SU-DHL-6 (cell line): ENCODE measurements around the gene PTPRN2.
"Not testable (repeated sequence)": the region's sequence is repeated elsewhere in the genome, so short reads cannot be mapped to it uniquely, and the experiment has no call there.

Experiments
- H2AFZ ChIP-seq: fragments of 200-600 bp; sonication (generic); 2 replicates; pipeline ENCODE4 v1.6.1; 2014; ENCODE audit warnings: low read depth, mild to moderate bottlenecking, moderate library complexity, mixed read lengths, antibody characterized with exemption, low read length; ENCODE audit not compliant: severe bottlenecking
- H3F3A ChIP-seq: fragments of 200-600 bp; shearing (Covaris generic); 2 replicates; pipeline ENCODE4 v1.6.0; 2016; ENCODE audit warnings: antibody characterized with exemption, mild to moderate bottlenecking; ENCODE audit not compliant: insufficient read depth
- H3K27ac ChIP-seq: fragments of 200-600 bp; sonication (generic); 2 replicates; pipeline ENCODE4 v1.5.1; 2016; ENCODE audit warnings: low read depth, mild to moderate bottlenecking, low read length, moderate library complexity, mixed read lengths
- H3K27me3 ChIP-seq: fragments of 200-600 bp; sonication (generic), shearing (Covaris generic); 2 replicates; pipeline ENCODE4 v1.6.0; 2014; ENCODE audit warnings: mild to moderate bottlenecking, low read length
- H3K36me3 ChIP-seq: fragments of 200-600 bp; sonication (generic); 2 replicates; pipeline ENCODE4 v1.6.1; 2014; ENCODE audit warnings: mild to moderate bottlenecking, low read length, mixed read lengths
- H3K4me2 ChIP-seq: fragments of 300-600, 200-600 bp; shearing (Covaris generic), sonication (generic); 2 replicates; pipeline ENCODE4 v1.6.0; 2014; ENCODE audit warnings: low read length, low read depth, mild to moderate bottlenecking; ENCODE audit not compliant: poor library complexity, severe bottlenecking
- H3K4me3 ChIP-seq: fragments of 200-600 bp; sonication (generic); 2 replicates; pipeline ENCODE4 v1.5.1; 2014; ENCODE audit warnings: antibody characterized with exemption, low read length, mild to moderate bottlenecking, mixed read lengths; ENCODE audit not compliant: insufficient read depth, poor library complexity, severe bottlenecking
- H3K79me2 ChIP-seq: fragments of 200-600 bp; sonication (generic); 2 replicates; pipeline ENCODE4 v1.6.1; 2014; ENCODE audit warnings: mild to moderate bottlenecking, low read length, moderate library complexity; ENCODE audit not compliant: insufficient read depth
- H3K9ac ChIP-seq: fragments of 200-600 bp; sonication (generic); 2 replicates; pipeline ENCODE4 v1.7.0; 2014; ENCODE audit warnings: mild to moderate bottlenecking, low read length
- H3K9me2 ChIP-seq: fragments of 200-600 bp; sonication (generic); replicated peaks from 2 replicates; pipeline ENCODE4 v1.6.1; 2014; ENCODE audit warnings: low read length; ENCODE audit not compliant: insufficient read depth
- H3K9me3 ChIP-seq: fragments of 200-600 bp; sonication (generic); 2 replicates; pipeline ENCODE4 v1.6.1; 2014; ENCODE audit warnings: low read length, mixed read lengths; ENCODE audit not compliant: insufficient read depth
- H4K20me1 ChIP-seq: fragments of 200-600 bp; sonication (generic); 2 replicates; pipeline ENCODE4 v1.6.1; 2014; ENCODE audit warnings: low read depth, mild to moderate bottlenecking, antibody characterized with exemption, low read length, moderate library complexity, mixed read lengths
- CTCF ChIP-seq: fragments of 200-600 bp; sonication (generic); IDR thresholded peaks from one replicate; pipeline ENCODE4 v1.5.1; 2017; ENCODE audit warnings: antibody characterized with exemption, mild to moderate bottlenecking, low read length, moderate library complexity; ENCODE audit not compliant: insufficient read depth, poor library complexity, severe bottlenecking
- EZH2phosphoT487 ChIP-seq: fragments of 200-600 bp; sonication (generic), shearing (Covaris generic); conservative IDR thresholded peaks from 2 replicates; pipeline ENCODE4 v1.6.1; 2018; ENCODE audit warnings: mild to moderate bottlenecking, antibody characterized with exemption, low read length, moderate library complexity, mixed read lengths

Gene PTPRN2

GRCh38 chr7:158160199-158160598 is 427.4 kb downstream of the PTPRN2 start:
- Histone ChIP-seq H3K36me3 (no peaks in the 10 kb centered on the region), H3K9ac (no peak overlapping the region), H3K4me3 (no peak overlapping the region), H3K79me2 (no peaks in the 10 kb centered on the region), H3K9me2 (no peaks in the 10 kb centered on the region), H3K4me2 (no peak overlapping the region), H3F3A (no peaks in the 10 kb centered on the region), H2AFZ (no peak overlapping the region), H3K9me3 (no peaks in the 10 kb centered on the region), H3K27ac (no peak overlapping the region), H4K20me1 (no peaks in the 10 kb centered on the region), H3K27me3 (no peaks in the 10 kb centered on the region)
- TF ChIP-seq EZH2phosphoT487 = no peak
- no peak for TF ChIP-seq CTCF

- TF ChIP-seq EZH2phosphoT487 (no peak), CTCF (no peak)
- no peaks in the 10 kb centered on the region for H3F3A ChIP-seq
- no peaks in the 10 kb centered on the region for H3K36me3 ChIP-seq
- H3K9ac ChIP-seq = no peak overlapping the region
- no peaks in the 10 kb centered on the region for H4K20me1 ChIP-seq
- no peaks in the 10 kb centered on the region for H3K79me2 ChIP-seq
- no peak overlapping the region for H3K27ac ChIP-seq
- H3K4me2 ChIP-seq = no peak overlapping the region
- no peak overlapping the region for H3K4me3 ChIP-seq
- no peaks in the 10 kb centered on the region for H3K9me3 ChIP-seq
- H3K27me3 ChIP-seq = no peaks in the 10 kb centered on the region
- H3K9me2 ChIP-seq = no peaks in the 10 kb centered on the region
- H2AFZ ChIP-seq = no peak overlapping the region
These were observed 430.2 kb downstream of the PTPRN2 start for GRCh38 chr7:158157460-158157859.

GRCh38 chr7:158151273-158151672 is 436.4 kb downstream of the PTPRN2 start:
- H3K4me2 ChIP-seq, H3K9ac ChIP-seq, H3K27me3 ChIP-seq: not testable (repeated sequence)

GRCh38 chr7:158150234-158150633 is 437.4 kb downstream of the PTPRN2 start:
- no peaks in the 10 kb centered on the region for H3F3A ChIP-seq
- no peak overlapping the region for H2AFZ ChIP-seq
- H3K27me3 ChIP-seq = no peaks in the 10 kb centered on the region
- H3K79me2 ChIP-seq = no peaks in the 10 kb centered on the region
- H4K20me1 ChIP-seq = no peaks in the 10 kb centered on the region
- no peak overlapping the region for H3K27ac ChIP-seq
- H3K9ac ChIP-seq = no peak overlapping the region
- no peaks in the 10 kb centered on the region for H3K36me3 ChIP-seq
- H3K4me2 ChIP-seq = no peak overlapping the region
- H3K4me3 ChIP-seq = no peak overlapping the region
- no peak for TF ChIP-seq EZH2phosphoT487
- TF ChIP-seq CTCF = no peak
- no peaks in the 10 kb centered on the region for H3K9me2 ChIP-seq
- peaks cover 12% of the 10 kb centered on the region for H3K9me3 ChIP-seq

More at GRCh38 chr7:158151273-158151672, 436.4 kb downstream of the PTPRN2 start:
- H3K27ac ChIP-seq, H3K4me3 ChIP-seq, H3K79me2 ChIP-seq, H2AFZ ChIP-seq, H3K36me3 ChIP-seq, H3F3A ChIP-seq, H3K9me2 ChIP-seq, H4K20me1 ChIP-seq: not testable (repeated sequence)
- H3K9me3 ChIP-seq = peaks cover 12% of the 10 kb centered on the region

GRCh38 chr7:158147431-158147830 is 440.2 kb downstream of the PTPRN2 start:
- H3K27me3 ChIP-seq, H3K9ac ChIP-seq, H3K36me3 ChIP-seq, H3K79me2 ChIP-seq, H4K20me1 ChIP-seq, H3K9me2 ChIP-seq, H3K4me3 ChIP-seq, H3K27ac ChIP-seq, H2AFZ ChIP-seq, H3K4me2 ChIP-seq, H3F3A ChIP-seq: not testable (repeated sequence)
- H3K9me3 ChIP-seq = peaks cover 12% of the 10 kb centered on the region
